AG08396 (cell line): Measurements from ENCODE around the gene SETD2.

Source experiments
- DNase-seq: peaks from one replicate; pipeline ENCODE4 v3.0.0; 2012; ENCODE audit warnings: low spot score, mixed read lengths

The SETD2 gene

DNA sequence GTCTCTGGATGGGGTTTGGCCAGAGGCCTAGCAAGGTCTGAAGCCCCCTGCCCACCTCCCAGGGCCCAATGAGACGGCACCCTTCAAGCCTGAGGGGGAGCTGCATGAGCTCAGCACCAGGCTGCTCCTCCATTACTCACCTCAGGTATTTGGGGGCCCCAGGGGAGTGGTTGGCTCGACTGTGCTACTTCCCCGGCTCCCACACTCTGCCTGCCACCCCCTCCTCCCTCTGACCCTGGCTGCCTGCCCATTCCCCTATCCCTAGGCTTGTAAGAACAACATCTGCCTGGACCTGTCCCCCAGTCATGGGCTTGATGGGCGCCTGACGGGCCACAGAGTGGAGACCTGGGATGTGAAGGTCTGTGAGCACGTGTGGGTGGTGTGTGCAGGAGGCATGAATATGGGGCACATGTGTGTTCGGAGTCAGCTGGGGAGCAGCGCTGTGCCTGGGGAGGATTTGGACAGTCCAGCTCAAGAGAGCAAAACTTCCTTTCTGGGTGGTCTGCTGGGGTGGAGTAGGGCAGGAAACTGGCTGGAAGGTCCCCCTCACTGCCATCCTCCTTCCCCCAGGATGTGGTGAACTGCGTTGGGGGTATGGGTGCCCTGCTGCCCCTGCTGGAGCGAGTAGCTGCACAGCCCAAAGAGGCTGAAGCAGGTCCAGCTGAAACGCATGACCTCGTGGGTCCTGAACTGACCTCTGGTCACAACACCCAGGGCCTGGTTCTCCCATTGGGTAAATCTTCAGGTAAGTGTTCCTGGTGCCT is 167.0 kb downstream of the SETD2 start:
- no peak for DNase-seq

GRCh38 chr3:46995901-46996562 is 167.9 kb downstream of the SETD2 start:
- DNase-seq = no peak

GRCh38 chr3:46994801-46995731 is 168.8 kb downstream of the SETD2 start:
- no peak for DNase-seq

DNA sequence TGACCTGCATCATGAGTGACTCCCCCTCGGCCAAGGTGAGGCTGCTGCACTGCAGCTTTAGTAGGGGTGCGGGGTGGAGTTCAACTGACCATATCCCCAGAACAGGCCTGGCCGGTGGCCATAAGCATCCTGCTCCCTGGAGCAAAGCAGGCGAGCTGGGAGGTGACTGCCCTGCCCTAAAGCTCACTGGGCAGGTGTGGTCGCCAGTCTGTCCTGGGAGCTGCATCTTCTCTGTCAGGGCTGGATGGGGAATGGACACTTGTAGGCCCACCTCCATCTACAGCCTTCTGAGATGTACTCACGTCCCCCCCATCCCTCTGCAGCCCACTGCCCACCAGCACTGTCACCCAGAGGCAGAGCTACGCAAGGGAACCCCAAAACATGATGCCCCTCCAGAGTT is 169.9 kb downstream of the SETD2 start:
- no peak for DNase-seq

DNA sequence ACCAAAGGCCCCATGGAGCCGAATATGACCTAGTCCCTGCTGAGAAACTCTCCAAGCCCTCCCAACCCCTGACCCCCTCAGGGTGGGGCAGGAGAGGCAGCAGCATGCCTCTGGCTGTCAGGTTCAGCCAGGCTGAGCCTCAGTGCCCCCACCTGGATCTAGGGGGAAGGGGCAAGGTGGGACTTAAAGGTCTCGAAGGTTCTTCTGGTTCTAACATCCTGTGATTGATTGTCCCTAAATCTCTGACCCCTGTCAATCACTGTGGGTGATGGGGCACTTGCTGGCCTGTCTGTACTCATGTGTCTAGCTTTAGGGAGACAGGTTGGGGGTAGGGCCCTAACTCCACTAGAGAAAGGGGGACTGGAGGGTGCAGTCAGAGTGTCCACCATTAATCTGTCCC is 170.6 kb downstream of the SETD2 start:
- DNase-seq = no peak

- no peak for DNase-seq
Observed at GRCh38 chr3:46992231-46992630, 171.7 kb downstream of the SETD2 start.

DNA sequence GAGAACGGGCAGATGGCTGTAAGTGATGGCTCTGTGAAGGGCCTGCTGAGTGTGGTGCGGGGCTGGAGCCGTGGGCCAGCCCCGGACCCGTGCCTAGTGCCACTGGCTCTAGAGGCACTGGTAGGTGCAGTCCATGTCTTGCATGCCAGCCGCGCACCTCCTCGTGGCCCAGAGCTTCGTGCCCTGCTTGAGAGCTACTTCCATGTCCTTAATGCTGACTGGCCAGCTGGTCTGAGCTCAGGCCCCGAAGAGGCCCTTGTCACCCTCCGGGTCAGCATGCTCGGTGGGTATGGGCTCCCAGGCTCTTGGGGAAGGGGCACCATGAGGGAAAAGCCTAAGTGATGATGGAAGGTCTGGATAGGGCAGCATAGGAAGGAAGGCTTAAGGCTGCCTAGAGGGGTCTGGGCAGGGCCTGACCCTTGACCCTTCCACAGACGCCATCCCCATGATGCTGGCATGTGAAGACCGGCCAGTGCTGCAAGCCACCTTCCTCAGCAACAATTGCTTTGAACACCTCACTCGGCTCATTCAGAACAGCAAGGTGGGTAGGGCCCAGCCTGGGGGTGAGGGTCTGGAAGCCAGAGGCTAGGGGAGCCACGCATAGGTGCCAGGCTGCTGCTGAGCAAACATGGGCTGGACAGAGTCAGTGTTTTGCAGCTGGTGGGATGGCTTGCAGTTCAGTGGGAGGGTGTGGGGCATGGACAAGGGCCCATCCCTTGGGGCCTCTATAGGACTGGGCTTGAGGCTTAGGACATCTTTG is 172.3 kb downstream of the SETD2 start:
- DNase-seq = no peak

GRCh38 chr3:46990573-46991374 is 173.1 kb downstream of the SETD2 start:
- DNase-seq = no peak

GRCh38 chr3:46989146-46989810 is 174.6 kb downstream of the SETD2 start:
- DNase-seq = no peak

GRCh38 chr3:46988616-46989015 is 175.3 kb downstream of the SETD2 start:
- no peak for DNase-seq

DNA sequence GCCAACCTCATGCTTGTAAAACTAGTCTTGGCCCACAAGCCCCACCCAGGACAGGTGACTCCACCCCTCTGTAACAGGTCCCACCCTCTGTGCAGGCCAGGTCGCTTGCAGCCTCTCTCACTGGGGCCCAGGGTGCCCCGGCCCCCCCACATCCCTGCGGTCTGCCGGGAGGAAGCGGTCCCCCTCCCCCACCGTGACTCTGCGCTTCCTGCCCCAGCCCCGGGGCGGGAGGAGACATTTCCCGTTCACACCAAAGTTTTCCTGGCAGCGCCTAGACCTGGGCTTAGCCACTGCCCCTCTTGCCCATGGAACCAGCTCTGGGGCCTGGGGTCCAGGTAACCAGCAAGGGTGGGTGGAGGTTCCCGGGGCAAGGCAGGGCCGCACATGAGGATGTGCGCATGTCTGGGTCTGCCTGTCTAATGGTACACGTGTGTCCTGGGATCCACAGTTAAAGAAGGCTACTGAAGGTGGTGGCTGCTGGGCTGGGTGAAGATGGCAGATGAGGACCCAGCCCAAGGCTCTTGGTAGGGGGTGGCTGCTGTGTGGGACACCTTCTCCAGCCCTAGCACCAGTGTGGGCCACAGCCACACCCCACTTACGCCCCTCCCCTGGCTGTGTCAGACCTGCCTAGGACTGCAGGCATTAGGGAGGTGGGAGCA is 176.0 kb downstream of the SETD2 start:
- DNase-seq = no peak

DNA sequence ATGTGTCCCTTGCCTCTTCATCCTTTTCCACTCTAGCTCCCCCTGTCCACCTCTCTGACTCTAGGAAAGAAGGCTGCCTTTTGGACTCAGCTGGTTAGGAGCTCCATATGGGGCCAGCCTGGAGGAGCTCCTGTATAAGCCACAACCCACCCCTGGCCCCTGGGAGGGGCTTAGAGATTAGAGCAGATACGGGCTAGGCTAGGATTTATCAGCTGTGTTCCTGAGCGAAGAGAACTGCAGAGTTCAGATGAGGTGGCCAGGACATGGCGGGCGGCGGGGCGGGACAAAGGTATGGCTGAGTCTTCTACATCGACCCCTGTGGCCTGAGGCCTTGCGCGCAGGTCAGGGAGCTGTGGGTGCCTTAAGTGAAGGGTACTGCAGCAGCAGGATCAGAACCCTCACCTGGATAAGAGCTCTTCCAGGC is 176.6 kb downstream of the SETD2 start:
- DNase-seq = no peak

- DNase-seq = no peak
Observed at GRCh38 chr3:46986782-46987310, 177.1 kb downstream of the SETD2 start.

DNA sequence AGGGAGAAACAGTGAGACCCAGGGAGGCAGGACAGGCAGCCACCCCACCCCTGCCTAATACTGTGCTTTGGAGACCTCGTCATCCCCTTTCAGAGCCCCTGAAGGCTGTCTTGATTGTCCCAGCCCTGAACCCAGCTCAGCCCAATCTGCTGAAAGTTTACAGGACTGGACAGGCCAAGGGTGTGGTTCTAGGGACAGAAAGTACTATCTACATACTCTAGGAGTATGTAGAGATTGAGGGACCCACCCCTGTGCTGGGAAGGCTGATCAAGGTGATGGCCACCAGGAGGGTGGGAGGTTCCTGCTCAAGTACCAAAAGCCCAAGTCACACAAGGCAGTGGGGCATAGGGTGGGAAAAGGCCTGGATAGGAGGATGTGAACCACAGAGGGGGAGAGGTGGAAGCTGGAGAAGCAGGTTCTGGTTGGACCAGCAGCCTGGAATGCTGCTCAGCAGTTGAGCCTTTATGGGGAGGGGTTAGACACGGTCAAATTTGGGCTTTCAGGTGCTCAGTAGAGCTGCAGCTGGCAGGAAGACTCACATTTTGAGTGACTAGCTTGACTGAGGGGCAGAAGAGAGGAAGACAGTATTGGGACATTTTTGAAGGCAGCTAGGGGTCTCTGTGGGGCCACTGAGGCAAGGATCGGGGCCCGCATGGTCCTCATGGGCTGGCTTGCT is 177.7 kb downstream of the SETD2 start:
- no peak for DNase-seq

DNA sequence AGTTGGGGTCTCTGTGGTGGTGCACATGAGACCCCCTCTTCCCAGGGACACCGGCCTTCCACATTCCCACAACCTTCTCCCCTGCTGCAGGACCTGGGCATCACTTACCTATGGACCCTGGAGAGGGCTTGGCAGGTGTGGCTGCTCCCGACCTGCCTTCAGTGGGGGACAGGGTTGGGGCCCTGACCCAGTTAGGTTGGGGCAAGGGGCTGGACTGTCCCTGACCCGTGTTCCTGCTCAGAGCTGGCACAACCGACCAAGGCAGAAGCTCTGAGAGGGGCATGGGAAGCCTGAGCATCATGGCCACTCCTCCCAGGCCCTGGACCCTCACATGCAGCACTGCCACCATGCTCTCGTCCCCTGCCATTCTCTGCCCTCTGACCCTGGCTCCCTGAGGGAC is 178.3 kb downstream of the SETD2 start:
- no peak for DNase-seq

- DNase-seq = no peak
Observed at GRCh38 chr3:46984591-46985459, 179.1 kb downstream of the SETD2 start.

- no peak for DNase-seq
Observed at GRCh38 chr3:46982546-46982945, 181.4 kb downstream of the SETD2 start.

DNA sequence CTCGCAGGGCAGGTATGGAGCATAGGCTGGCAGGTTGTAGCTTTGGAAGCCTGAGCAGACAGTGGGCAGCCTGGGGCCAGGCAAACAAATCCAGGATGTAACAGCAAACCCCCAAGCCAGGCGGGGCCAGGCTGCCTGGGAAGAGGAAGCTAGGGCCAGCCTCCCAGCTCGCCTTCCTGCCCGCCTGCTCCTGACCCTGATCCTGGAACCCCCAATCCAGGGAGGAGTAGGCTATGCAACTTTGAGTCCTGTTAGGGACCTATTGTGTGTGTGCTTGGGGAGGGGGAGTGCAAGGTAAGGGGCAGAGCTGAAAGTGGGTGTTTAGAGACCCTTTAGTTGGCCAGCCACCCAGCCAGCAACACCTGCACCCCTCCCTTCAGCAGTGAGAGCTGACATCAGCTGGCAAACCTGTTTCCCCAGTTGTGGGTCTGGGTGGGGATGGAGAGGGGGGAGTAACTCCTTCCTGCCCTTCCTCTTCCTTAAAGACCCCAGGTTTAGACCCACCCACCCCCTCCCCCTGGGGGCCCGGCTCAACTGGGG is 181.9 kb downstream of the SETD2 start:
- no peak for DNase-seq
